DMS153 treated with DMSO at 0.1 percent for 48 hours (cell line): ENCODE measurements around the gene PALLD.

Experiments
- DNase-seq: peaks from one replicate; lab custom pipeline; 2025; ENCODE audit not compliant: unreplicated experiment; lab: John Stamatoyannopoulos, UW

Gene PALLD

GRCh38 chr4:168587411-168588125, 90.7 kb downstream of the PALLD start:
- DNase-seq = no peak

GRCh38 chr4:168588916-168589531, 92.2 kb downstream of the PALLD start:
- DNase-seq = no peak

- DNase-seq = no peak
Observed at GRCh38 chr4:168592676-168593075, 95.8 kb downstream of the PALLD start.

GRCh38 chr4:168593399-168593798, 96.5 kb downstream of the PALLD start:
- DNase-seq = no peak

GRCh38 chr4:168594121-168594520, 97.3 kb downstream of the PALLD start:
- DNase-seq = no peak

GRCh38 chr4:168598191-168598590, 101.3 kb downstream of the PALLD start:
- no peak for DNase-seq

- no peak for DNase-seq
Observed at GRCh38 chr4:168600796-168601583, 104.1 kb downstream of the PALLD start.

GRCh38 chr4:168601899-168602298, 105.0 kb downstream of the PALLD start:
- no peak for DNase-seq

- DNase-seq = no peak
Observed at GRCh38 chr4:168604496-168605373, 107.9 kb downstream of the PALLD start.

GRCh38 chr4:168605411-168605810, 108.6 kb downstream of the PALLD start:
- no peak for DNase-seq

GRCh38 chr4:168607215-168607614, 110.4 kb downstream of the PALLD start:
- no peak for DNase-seq

- no peak for DNase-seq
Observed at GRCh38 chr4:168608771-168609170, 111.9 kb downstream of the PALLD start.

GRCh38 chr4:168609369-168609768, 112.5 kb downstream of the PALLD start:
- DNase-seq = no peak

- DNase-seq = no peak
Observed at GRCh38 chr4:168610911-168611530, 114.2 kb downstream of the PALLD start.

- no peak for DNase-seq
Observed at GRCh38 chr4:168612450-168613135, 115.7 kb downstream of the PALLD start.

GRCh38 chr4:168613869-168614268, 117.0 kb downstream of the PALLD start:
- no peak for DNase-seq

GRCh38 chr4:168614281-168615057, 117.6 kb downstream of the PALLD start:
- DNase-seq = no peak

- no peak for DNase-seq
Observed at GRCh38 chr4:168615294-168616065, 118.6 kb downstream of the PALLD start.
